ENCODE results near the gene SDF2L1. TPM values are rescaled to one million over a fixed set of nuclear protein-coding genes. Genes with fewer than 3 reads are reported as not detected.

SDF2L1 gene
- total and polyA plus RNA-seq, 2 of the 13 experiments (the other 11 are each of a cell fraction or from before 2014, with no cell fraction given), result 18.0 to 57.4 TPM

- TF ChIP-seq ZNF629 (CRISPR knock-in tag; conservative IDR thresholded peaks at IDR 0.05) (peak; percentile 71), ARID3A (IDR thresholded peaks at IDR 0.05; ENCODE audit: low read depth, low read length) (no peak), TCF7 (IDR thresholded peaks at IDR 0.05; ENCODE audit: low read depth) (no peak; the same call in 1 of the 2 replicates), SCMH1 (CRISPR knock-in tag; IDR thresholded peaks at IDR 0.05; ENCODE audit: borderline replicate concordance) (no peak), HNRNPK (IDR thresholded peaks at IDR 0.05; ENCODE audit: low read depth, low read length, poor library complexity, severe bottlenecking) (no peak), SKIL (CRISPR knock-in tag; IDR thresholded peaks at IDR 0.05; ENCODE audit: borderline replicate concordance) (peak; percentile 73; the same call in 1 of the 2 replicates), PHF20 (CRISPR knock-in tag; IDR thresholded peaks at IDR 0.05) (peak; percentile 84), ZNF3 (CRISPR knock-in tag; IDR thresholded peaks at IDR 0.05) (peak; percentile 70; the same call in 1 of the 2 replicates), MXI1 (IDR thresholded peaks at IDR 0.05; ENCODE audit: borderline replicate concordance, low read depth, low read length) (peak; percentile 94), ZNF776 (CRISPR knock-in tag; IDR thresholded peaks at IDR 0.05) (peak; percentile 92; the same call in 1 of the 2 replicates), ADNP (CRISPR knock-in tag; IDR thresholded peaks at IDR 0.05) (no peak), ZNF878 (CRISPR knock-in tag; IDR thresholded peaks at IDR 0.05) (no peak), ZSCAN31 (CRISPR knock-in tag; IDR thresholded peaks at IDR 0.05; ENCODE audit: low read depth) (peak; percentile 74; the same call in 1 of the 2 replicates), HDAC6 (IDR thresholded peaks at IDR 0.05; ENCODE audit: low read depth, low read length) (no peak), KLF11 (CRISPR knock-in tag; IDR thresholded peaks at IDR 0.05) (peak; percentile 70; the same call in 1 of the 2 replicates), ZBTB33 (CRISPR knock-in tag; IDR thresholded peaks at IDR 0.05) (peak; percentile 87), ZSCAN9 (CRISPR knock-in tag; IDR thresholded peaks at IDR 0.05; ENCODE audit: borderline replicate concordance) (peak; percentile 58; the same call in 1 of the 2 replicates), FOXK2 (IDR thresholded peaks at IDR 0.05) (no peak), NONO (IDR thresholded peaks at IDR 0.05) (no peak), NONO (CRISPR knock-in tag; conservative IDR thresholded peaks at IDR 0.05) (peak; percentile 17), PREB (CRISPR knock-in tag; IDR thresholded peaks at IDR 0.05) (0 out of 2 replicates have a peak, but pooled peaks have one; percentile 22), ATF4 (CRISPR knock-in tag; IDR thresholded peaks at IDR 0.05) (0 out of 4 replicates have a peak, but pooled peaks of 1 of the 2 experiments have one; percentile 14)
Measured at GRCh38 chr22:21629255-21630149, 12.6 kb upstream of the SDF2L1 start, which contains the start of gene YDJC (continued).
